WTC11 (cell line): ENCODE data around the gene ZNF160. TPM values are rescaled to one million over a fixed set of nuclear protein-coding genes. Genes with fewer than 3 reads are reported as not detected.

Experiments
- ARID4B ChIP-seq: sonication (generic); formaldehyde crosslinking; IDR thresholded peaks from 2 replicates; pipeline ENCODE4 v1.8.0; 2023; ENCODE audit warnings: missing genetic modification reagents, mild to moderate bottlenecking, borderline replicate concordance
- CTCF ChIP-seq: fragments of 200-600 bp; IDR thresholded peaks from 2 replicates; pipeline ENCODE4 v1.8.0; 2022; ENCODE audit warnings: antibody characterized with exemption
- ELF4 ChIP-seq: sonication (generic); formaldehyde crosslinking; IDR thresholded peaks from 2 replicates; pipeline ENCODE4 v1.8.1; 2022; ENCODE audit warnings: low read depth, mild to moderate bottlenecking, moderate library complexity, missing genetic modification reagents
- EMX1 ChIP-seq: fragments of 250-450 bp; sonication (Bioruptor Pico); IDR thresholded peaks from 2 replicates; pipeline ENCODE4 v1.8.0; 2021; ENCODE audit warnings: mild to moderate bottlenecking
- ERG ChIP-seq: fragments of 250-450 bp; sonication (Bioruptor Pico); IDR thresholded peaks from 2 replicates; pipeline ENCODE4 v1.8.0; 2021; ENCODE audit warnings: mild to moderate bottlenecking
- ETV6 ChIP-seq: sonication (generic); formaldehyde crosslinking; IDR thresholded peaks from 2 replicates; pipeline ENCODE4 v1.8.1; 2022; ENCODE audit warnings: mild to moderate bottlenecking, missing genetic modification reagents
- FOXJ3 ChIP-seq: sonication (generic); formaldehyde crosslinking; IDR thresholded peaks from 2 replicates; pipeline ENCODE4 v1.9.0; 2021; ENCODE audit warnings: missing genetic modification reagents, mild to moderate bottlenecking, borderline replicate concordance
- GRHL2 ChIP-seq: fragments of 250-450 bp; sonication (Bioruptor Pico); IDR thresholded peaks from 2 replicates; pipeline ENCODE4 v1.8.0; 2022; ENCODE audit warnings: mild to moderate bottlenecking, moderate library complexity; ENCODE audit not compliant: insufficient replicate concordance, severe bottlenecking
- NFE2L1 ChIP-seq: sonication (generic); formaldehyde crosslinking; IDR thresholded peaks from 2 replicates; pipeline ENCODE4 v1.8.1; 2023; ENCODE audit warnings: missing genetic modification reagents
- ZNF423 ChIP-seq: fragments of 250-450 bp; sonication (Bioruptor Pico); IDR thresholded peaks from 2 replicates; pipeline ENCODE4 v2.1.2; 2022; ENCODE audit warnings: mild to moderate bottlenecking, moderate library complexity
- total RNA-seq: library from RNA; stranded (reverse); gene quantifications from 3 replicates; pipeline ENCODE4 v1.2.3, GENCODE V29; 2021
- TF ChIP-seq, protein P1 (sequence below): fragments of 250-450 bp; sonication (Bioruptor Pico); IDR thresholded peaks from 2 replicates; pipeline ENCODE4 v1.9.0; 2021; ENCODE audit warnings: mild to moderate bottlenecking, borderline replicate concordance
- TF ChIP-seq, protein P2 (sequence below): sonication (generic); formaldehyde crosslinking; IDR thresholded peaks from 2 replicates; pipeline ENCODE4 v1.8.1; 2022; ENCODE audit warnings: mild to moderate bottlenecking, missing genetic modification reagents, moderate library complexity, borderline replicate concordance
- TF ChIP-seq, protein P3 (sequence below): sonication (generic); formaldehyde crosslinking; IDR thresholded peaks from 2 replicates; pipeline ENCODE4 v1.8.1; 2023; ENCODE audit warnings: mild to moderate bottlenecking, missing genetic modification reagents
- TF ChIP-seq, protein P4 (sequence below): fragments of 250-450 bp; sonication (Bioruptor Pico); IDR thresholded peaks from 2 replicates; pipeline ENCODE4 v1.9.0; 2021; ENCODE audit warnings: mild to moderate bottlenecking
- TF ChIP-seq, protein P5 (sequence below): sonication (generic); formaldehyde crosslinking; conservative IDR thresholded peaks from 2 replicates; pipeline ENCODE4 v1.8.1; 2023; ENCODE audit warnings: mild to moderate bottlenecking, low read depth, missing genetic modification reagents, moderate library complexity

Gene ZNF160
- total RNA-seq, 1 experiment from 2014 or later: 54.5 TPM

- no peak for TF ChIP-seq CTCF
- TF ChIP-seq EMX1 (CRISPR knock-in tag): no peak
- no peak for TF ChIP-seq ZNF423
- TF ChIP-seq ERG (CRISPR knock-in tag): no peak
- TF ChIP-seq ETV6 (CRISPR knock-in tag): no peak
- TF ChIP-seq, protein P1, sequence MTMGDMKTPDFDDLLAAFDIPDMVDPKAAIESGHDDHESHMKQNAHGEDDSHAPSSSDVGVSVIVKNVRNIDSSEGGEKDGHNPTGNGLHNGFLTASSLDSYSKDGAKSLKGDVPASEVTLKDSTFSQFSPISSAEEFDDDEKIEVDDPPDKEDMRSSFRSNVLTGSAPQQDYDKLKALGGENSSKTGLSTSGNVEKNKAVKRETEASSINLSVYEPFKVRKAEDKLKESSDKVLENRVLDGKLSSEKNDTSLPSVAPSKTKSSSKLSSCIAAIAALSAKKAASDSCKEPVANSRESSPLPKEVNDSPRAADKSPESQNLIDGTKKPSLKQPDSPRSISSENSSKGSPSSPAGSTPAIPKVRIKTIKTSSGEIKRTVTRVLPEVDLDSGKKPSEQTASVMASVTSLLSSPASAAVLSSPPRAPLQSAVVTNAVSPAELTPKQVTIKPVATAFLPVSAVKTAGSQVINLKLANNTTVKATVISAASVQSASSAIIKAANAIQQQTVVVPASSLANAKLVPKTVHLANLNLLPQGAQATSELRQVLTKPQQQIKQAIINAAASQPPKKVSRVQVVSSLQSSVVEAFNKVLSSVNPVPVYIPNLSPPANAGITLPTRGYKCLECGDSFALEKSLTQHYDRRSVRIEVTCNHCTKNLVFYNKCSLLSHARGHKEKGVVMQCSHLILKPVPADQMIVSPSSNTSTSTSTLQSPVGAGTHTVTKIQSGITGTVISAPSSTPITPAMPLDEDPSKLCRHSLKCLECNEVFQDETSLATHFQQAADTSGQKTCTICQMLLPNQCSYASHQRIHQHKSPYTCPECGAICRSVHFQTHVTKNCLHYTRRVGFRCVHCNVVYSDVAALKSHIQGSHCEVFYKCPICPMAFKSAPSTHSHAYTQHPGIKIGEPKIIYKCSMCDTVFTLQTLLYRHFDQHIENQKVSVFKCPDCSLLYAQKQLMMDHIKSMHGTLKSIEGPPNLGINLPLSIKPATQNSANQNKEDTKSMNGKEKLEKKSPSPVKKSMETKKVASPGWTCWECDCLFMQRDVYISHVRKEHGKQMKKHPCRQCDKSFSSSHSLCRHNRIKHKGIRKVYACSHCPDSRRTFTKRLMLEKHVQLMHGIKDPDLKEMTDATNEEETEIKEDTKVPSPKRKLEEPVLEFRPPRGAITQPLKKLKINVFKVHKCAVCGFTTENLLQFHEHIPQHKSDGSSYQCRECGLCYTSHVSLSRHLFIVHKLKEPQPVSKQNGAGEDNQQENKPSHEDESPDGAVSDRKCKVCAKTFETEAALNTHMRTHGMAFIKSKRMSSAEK: no peak
- TF ChIP-seq NFE2L1 (CRISPR knock-in tag): no peak
- TF ChIP-seq, protein P2, sequence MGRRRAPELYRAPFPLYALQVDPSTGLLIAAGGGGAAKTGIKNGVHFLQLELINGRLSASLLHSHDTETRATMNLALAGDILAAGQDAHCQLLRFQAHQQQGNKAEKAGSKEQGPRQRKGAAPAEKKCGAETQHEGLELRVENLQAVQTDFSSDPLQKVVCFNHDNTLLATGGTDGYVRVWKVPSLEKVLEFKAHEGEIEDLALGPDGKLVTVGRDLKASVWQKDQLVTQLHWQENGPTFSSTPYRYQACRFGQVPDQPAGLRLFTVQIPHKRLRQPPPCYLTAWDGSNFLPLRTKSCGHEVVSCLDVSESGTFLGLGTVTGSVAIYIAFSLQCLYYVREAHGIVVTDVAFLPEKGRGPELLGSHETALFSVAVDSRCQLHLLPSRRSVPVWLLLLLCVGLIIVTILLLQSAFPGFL (CRISPR knock-in tag): no peak
- TF ChIP-seq, protein P3, sequence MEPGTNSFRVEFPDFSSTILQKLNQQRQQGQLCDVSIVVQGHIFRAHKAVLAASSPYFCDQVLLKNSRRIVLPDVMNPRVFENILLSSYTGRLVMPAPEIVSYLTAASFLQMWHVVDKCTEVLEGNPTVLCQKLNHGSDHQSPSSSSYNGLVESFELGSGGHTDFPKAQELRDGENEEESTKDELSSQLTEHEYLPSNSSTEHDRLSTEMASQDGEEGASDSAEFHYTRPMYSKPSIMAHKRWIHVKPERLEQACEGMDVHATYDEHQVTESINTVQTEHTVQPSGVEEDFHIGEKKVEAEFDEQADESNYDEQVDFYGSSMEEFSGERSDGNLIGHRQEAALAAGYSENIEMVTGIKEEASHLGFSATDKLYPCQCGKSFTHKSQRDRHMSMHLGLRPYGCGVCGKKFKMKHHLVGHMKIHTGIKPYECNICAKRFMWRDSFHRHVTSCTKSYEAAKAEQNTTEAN (CRISPR knock-in tag): no peak
- TF ChIP-seq GRHL2 (CRISPR knock-in tag): no peak
- TF ChIP-seq, protein P4, sequence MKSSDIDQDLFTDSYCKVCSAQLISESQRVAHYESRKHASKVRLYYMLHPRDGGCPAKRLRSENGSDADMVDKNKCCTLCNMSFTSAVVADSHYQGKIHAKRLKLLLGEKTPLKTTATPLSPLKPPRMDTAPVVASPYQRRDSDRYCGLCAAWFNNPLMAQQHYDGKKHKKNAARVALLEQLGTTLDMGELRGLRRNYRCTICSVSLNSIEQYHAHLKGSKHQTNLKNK (CRISPR knock-in tag): no peak
- TF ChIP-seq, protein P5, sequence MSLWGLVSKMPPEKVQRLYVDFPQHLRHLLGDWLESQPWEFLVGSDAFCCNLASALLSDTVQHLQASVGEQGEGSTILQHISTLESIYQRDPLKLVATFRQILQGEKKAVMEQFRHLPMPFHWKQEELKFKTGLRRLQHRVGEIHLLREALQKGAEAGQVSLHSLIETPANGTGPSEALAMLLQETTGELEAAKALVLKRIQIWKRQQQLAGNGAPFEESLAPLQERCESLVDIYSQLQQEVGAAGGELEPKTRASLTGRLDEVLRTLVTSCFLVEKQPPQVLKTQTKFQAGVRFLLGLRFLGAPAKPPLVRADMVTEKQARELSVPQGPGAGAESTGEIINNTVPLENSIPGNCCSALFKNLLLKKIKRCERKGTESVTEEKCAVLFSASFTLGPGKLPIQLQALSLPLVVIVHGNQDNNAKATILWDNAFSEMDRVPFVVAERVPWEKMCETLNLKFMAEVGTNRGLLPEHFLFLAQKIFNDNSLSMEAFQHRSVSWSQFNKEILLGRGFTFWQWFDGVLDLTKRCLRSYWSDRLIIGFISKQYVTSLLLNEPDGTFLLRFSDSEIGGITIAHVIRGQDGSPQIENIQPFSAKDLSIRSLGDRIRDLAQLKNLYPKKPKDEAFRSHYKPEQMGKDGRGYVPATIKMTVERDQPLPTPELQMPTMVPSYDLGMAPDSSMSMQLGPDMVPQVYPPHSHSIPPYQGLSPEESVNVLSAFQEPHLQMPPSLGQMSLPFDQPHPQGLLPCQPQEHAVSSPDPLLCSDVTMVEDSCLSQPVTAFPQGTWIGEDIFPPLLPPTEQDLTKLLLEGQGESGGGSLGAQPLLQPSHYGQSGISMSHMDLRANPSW: no peak
- TF ChIP-seq ELF4: no peak
- no peak for TF ChIP-seq ARID4B (CRISPR knock-in tag)
- no peak for TF ChIP-seq FOXJ3 (CRISPR knock-in tag)
Observed at GRCh38 chr19:53034948-53035675, 68.1 kb downstream of the ZNF160 start (continued).
